Activated CD4-positive, alpha-beta T cell treated with anti-CD3 and anti-CD28 coated beads, Interleukin-2, amount 50 U/mL, for 1 hour (primary cell): ENCODE results near the gene TTC31.
"Not testable (repeated sequence)": the region's sequence is repeated elsewhere in the genome, so short reads cannot be mapped to it uniquely, and the experiment has no call there.

Source experiments
- DNase-seq: peaks from one replicate; pipeline ENCODE4 v3.0.0-alpha.2; 2020

TTC31 gene

DNA sequence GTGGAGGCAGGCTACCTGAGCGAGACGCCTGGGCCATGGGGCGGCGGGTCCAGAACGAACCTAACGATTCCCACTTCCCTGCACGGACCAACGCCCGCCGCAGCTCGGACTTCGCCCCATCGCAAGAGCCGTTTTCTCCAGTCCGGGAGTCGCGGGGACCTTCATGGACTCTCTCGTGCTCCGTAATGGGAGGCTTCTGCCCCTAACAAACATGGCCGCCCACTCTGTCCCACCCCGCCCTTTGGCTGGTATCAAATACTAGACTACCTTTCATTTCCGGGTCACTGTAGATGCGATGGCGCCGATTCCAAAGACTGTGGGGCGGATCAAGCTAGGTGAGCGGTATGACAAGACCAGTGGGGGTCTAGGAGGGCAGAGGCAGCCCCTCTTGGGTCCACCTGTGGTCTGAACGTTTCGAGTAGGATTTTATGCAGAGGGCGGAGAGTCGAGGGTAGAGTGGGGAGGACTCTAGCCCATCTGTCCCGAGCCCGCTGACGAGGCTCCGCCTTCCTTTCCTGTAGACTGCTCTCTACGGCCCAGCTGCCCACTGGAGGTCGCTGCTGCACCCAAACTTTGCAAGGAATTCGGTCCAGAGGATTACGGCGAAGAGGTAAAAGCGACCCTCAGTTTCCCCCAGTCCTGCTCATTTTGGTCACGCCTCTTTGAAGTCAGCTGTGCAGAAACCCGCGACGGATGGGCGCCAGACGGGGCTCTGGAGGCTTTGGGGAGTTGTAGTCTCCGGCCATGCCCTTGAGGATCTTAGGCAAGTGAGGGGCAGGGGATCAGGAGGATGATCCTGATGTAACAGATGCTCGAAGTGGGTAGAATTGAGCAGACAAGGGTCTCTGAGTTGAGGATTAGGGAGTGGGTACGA lies at the start of gene TTC31, which contains the start of gene CCDC142:
TSS of gene TTC31 (plus strand) at position 281 of the 874 bp plus-strand sequence. CDS start at position 296, 15 bp downstream.
TSS of gene CCDC142 (minus strand) at position 198 of the 874 bp plus-strand sequence. CDS start at position 37, 161 bp downstream.
- DNase-seq, result peak; percentile 91

DNA sequence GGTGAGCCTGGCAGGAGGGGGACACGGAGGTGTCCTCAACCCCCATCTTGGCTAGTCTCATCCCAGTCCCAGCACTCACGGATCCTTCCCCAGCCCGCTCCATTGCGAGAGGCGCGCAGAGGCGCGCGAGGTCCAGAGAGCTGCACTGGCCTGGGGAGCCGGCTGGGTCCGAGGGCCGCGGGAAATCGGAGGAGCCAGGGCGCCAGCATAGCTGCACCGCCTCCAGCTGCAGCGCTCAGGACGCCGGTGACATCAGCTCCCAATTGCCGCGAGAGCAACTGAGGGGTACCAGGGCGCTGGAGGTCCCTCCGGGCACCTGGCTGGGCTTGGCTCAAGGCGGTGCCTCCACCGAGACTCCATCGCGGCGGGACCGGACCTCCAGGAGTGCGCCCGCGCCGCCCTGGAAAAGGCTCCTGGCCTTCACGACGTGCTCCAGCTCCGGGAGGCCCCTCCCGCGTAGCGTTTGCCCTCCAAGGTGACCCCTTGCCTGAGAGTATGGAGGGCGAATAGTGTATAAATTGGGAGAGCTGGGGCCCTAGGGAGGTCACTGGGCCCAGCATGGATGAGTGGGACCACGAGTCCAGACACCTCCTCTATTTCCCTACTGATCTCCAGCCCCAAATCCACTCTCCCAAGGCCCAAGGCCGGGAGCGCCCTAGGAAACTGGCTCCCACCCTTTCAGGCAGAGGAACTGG lies 46.6 kb upstream of the TTC31 start:
- DNase-seq, result no peak

- no peak for DNase-seq
These were observed 45.8 kb upstream of the TTC31 start for GRCh38 chr2:74436848-74437695.

DNA sequence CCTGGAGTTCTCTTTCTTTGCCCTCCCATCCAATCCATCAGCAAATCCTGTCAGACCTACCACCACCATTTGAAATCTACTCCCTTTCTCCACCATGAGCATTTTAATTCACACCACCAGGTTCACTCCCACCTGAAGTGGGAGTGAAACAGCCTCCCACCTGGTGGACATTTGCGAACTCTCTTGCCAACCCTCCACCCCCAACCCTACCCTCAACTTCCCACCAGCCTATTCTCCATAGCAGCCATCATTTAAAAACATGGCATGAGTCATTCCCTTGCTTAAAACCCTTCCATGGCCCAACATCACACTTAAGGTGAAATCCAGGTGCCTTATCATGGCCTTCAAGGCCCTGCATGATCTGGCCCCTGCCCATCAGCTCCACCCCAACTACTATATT lies 44.6 kb upstream of the TTC31 start:
- no peak for DNase-seq

DNA sequence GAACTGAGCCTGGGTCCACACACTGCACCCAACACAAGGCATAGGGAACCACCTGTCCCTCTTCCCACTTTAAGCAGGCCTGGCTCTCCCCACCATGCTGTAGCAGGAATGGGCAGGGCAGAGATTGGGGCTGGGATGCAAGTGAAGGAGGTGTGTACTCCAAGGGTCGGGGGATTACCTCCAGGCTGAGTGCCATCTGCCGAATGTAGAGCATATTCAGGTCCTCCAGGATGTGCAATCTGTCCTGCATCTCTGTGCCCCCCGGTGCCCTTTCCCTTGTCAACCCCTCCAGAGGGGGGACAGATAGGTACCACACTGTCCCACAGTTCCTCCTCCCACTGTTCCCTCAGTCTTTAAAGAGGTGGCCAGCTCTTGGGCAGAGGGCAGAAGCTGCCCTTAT lies 43.5 kb upstream of the TTC31 start:
- DNase-seq, result no peak

DNA sequence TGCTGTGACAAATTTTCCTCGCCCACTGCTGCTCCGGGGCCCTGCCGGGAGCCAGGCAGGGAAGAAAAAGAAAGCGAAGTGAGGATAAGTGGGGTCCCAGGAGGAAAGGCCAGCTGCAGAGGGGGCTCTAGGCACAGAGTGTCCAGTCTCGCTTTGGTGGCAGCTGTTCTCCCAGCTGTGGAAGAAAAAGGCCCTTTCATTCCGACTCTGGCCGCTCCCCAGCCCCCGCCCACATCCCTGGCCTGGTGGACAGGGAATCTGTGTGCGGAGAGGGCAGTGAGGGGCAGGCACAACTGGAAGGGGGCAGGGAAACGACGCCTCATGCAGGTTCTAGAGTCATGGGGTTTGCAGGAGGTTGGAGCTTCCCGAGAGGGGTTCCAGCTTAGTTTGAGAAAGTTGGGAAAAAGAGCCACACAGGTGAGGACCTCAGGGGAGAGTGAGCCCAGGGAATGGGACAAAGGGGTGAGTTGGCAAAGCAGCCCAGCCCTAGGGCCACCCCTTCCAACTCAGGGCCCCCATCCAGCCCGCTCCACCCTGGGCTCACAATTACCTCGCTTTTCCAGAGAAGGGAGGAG lies 43.0 kb upstream of the TTC31 start:
- DNase-seq, result no peak

DNA sequence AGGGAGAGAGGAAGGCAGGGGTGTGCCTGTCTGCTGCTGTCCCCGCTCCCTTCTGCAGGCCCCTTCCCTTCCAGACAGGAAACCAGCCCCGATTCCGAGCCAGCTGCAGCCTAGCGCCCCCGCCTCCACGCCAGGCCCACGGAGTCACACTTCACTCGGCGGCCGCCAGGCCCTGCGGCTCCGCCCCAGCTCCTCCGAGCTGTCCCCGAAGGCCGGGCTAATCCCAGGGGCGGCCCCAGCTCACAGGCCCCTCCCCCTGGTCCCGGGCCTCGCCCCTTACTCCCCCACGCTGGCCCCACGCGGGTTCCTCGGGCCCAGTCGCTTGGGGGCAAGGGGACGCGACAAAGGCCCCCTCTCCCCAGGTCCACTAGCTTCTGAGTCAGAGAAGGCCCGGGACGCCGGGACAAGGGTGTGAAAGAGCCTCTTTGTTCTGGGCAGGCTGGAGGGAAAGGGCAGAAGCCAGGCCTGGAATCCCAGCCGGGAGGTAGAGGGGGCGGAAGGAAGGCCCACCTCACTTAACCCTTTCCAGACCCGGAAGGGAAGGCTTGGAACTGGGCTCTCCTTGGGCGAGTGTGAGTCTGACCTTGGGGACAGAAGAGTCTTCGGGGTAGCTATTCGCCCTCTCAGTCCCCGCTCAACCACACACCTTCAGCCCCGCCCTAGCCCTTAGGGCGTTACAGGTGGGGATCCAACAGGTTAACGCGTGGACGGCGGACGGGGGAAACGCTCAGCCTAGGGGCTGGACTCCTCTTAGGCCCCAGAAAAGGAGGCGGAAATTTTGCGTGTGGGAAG lies 42.3 kb upstream of the TTC31 start:
- DNase-seq, result peak; percentile 21

DNA sequence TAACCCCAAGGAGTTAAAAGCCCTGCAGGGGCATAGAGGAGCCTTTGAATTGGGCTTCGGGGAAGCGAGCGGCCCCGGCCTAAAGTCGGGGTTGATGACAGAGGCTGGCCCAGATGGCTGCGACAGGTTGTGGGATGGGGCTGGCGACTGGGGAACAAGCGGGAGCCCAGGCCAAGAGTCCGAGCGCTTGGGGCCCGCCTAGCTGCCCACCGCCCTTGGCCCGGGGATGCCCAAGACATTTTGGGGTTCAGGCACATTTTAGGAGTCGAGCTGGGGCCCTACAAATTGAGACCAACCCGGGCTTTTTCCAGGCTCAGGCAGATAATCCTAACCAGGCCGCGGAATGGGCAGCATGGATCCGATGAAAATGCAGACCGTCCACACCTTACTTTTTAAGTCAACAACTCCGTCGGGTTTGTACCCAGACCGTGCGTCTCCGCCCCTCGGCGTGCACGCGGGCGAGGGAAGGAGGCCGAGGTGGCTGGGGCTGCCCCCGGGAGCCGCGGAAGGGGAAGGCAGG lies 41.7 kb upstream of the TTC31 start:
- no peak for DNase-seq

- peak; percentile 18 for DNase-seq
These were observed 41.0 kb upstream of the TTC31 start, which contains the start of gene RTKN for GRCh38 chr2:74441690-74442482. RTKN (minus strand) TSS chr2:74441937; CDS start chr2:74441816, 121 bp downstream.

DNA sequence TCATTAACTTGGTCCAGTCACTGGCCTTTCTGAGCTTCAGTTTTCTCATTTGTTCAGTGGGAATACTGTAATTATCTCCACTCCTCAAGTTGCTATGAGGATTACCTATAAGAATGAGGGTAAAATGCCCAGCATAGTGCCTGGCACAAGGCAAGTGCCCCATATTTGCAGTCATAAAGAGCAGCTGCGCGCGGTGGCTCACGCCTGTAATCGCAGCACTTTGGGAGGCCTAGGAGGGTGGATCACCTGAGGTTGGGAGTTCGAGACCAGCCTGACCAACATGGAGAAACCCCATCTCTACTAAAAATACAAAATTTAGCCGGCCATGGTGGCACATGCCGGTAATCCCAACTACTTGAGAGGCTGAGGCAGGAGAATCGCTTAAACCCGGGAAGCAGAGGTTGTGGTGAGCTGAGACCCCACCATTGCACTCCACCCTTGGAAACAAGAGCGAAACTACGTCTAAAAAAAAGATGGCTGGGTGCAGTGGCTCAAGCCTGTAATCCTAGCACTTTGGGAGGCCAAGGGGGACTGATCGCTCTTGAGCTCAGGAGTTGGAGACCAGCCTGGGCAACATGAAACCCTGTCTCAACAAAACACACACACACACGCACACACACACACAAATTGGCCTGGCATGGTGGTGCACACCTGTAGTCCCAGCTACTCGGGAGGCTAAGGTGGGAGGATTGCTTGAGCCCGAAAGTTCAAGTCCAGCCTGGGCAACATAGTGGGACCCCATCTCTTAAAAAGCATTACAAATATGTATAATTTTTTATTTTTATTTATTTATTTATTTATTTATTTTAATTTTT lies 40.2 kb upstream of the TTC31 start:
- not testable (repeated sequence) for DNase-seq

DNA sequence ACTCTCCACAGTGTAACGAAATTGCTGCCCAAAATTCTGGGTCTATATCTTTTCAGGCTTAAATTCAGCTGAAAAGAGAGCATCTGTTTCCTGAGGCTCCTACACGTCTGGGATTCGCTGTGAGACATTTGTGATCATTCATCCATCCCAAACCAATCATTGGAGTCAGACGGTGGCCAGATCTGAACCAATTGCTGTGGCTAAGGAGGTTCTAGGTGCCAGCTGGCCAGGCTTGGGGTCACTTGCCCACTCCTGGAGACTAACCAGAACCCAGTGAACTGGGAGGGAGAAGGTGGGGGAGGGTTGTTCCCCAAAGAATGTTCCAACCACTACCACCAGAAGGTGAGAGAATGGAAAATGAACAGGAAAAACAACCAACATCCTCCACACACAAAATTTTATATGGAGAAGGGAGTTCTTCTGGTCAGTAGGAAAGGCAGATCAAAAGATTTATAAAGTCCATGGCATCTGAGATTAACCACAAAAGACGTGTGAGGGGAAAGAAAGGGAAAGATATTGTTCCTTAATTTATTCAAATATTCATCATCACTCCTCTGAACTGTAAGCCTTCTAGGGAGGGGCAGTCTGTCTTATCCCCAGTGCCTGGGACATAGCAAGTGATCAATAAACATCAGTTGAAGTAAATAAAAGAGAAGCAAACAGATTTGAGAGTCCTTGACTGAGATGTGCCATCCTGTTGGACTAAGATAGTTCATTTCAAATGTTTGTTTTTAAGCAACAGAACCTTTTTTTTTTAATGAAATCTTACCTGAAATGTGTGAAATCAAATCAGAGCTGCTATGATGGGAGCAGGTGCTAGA lies 38.2 kb upstream of the TTC31 start:
- no peak for DNase-seq

DNA sequence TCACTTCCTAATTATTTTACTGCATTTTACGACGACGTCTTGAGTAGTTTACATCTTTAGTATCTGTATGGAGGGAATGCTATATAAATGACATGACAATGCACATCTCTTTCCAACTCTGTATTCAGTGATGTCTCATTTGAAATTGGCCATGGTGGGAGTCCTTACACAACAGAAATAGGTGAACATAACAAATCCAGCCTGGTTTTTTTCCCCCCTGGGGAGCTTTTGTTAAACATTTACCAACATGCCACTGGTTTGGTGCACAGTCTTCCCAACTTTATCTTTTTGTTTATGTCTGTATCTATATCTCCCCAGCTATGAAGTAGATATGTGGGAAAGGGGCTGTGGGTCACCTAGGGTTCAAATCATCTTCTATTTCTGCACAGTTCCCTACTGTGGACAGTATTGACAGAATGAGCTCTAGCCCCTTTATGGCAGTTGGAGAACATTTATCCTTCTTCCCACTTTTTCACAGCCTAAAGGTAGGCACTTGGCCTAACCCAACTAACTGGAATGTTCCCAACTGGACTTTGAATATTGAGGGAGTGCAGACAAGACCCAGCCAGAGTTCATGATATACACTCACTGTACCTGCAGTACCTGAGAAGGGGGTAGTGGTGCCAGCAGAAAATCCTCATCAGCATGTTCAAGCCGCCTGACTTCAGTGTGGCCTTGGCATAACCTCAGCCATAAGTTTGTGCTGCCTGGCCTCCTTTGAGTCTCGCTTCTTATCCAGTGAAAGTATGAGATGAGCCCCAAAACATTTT lies 35.5 kb upstream of the TTC31 start:
- DNase-seq, result no peak

DNA sequence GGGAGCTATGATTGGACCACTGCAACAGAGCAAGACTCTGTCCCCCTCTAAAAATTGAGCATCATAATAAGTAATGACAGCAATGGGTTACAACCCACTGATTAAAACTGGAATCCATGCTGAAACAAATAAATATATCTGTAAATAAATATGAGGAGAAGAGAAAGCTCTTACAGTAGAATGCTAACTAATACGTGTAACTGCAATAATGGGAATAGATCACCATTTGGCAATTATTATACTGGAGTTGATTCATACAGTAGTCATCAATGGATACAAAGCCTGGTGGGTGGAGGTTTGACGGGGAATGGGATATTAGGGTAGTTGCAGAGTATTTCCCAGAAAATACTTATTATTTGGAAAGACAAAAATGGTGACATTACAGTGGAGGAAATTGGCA lies 34.1 kb upstream of the TTC31 start:
- no peak for DNase-seq

DNA sequence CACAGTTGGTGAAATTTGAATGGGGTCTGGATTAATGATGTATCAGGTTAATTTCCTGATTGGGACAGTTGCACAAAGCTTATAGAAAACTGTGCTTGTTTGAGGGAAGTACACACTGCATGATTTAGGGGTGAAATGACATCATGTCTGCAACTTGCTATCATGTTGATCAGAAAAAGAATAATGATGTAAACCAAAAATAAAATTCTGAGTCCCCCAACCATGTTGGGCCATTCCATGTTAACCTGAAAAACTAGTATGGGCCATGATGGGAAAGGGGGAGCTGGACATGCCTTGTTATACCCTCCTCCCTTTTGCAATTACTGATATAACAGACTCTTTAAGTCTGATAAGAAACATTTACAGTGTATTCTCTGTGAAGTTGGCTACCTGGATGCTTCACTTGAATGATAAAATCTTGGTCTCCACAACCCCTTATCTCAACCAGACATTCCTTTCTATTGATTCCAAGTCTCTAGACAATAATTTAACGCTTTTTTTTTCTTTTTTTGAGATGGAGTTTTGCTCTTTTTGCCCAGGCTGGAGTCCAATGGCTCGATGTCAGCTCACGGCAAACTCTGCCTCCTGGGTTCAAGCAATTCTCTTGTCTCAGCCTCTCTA lies 32.2 kb upstream of the TTC31 start:
- no peak for DNase-seq

DNA sequence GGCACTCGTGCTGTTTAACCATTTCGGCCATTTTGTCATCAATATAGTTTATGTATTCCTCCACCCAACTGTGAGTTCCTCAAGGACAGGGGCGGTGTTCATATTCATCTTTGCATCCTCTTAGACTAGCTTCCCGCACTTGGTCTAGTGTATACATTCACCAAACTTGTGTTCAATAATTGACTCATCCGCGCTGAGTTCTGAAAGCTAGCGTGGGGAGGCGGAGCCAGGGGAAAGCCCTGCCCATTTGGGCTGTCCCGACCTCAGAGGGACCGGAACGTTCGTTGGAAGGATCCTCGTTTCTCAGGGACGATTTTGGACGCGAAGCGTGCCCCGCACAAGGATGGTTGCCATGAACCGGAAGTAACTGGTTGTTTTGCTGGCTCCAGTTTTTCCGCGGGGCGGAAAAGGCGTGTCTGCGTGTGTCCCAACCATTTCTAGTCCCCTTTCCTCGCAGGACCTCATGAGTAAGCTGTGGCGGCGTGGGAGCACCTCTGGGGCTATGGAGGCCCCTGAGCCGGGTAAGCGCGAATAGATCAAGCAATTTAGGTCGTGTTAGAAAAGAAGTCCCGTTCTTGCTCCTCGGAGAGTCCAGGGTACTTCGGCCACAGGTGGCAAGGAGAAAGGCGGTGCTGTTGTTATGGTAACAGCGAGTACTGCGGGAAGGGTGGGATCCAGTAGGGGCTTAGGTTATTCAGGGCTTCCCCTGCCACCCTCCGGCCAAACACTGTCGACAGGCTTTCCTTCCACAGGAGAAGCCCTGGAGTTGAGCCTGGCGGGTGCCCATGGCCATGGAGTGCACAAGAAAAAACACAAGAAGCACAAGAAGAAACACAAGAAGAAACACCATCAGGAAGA lies 28.0 kb upstream of the TTC31 start, which contains the start of gene INO80B:
TSS of gene INO80B (plus strand) at position 434 of the 858 bp plus-strand sequence. CDS start at position 464, 30 bp downstream.
- DNase-seq, result peak; percentile 96

DNA sequence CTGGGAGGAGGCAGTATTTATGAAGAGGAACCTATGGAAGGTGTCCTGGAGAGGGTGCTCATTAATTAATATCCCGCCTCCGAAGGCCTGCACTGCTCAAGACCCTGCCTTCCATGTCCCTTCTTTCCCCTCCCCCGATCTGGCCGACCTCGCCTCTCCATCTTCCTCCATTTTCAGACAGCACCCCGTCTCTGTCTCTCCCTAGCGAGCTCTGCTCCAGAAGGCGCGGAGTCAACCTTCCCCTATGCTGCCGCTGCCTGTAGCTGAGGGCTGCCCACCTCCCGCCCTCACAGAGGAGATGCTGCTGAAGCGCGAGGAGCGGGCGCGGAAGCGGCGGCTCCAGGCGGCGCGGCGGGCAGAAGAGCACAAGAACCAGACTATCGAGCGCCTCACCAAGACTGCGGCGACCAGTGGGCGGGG lies 25.7 kb upstream of the TTC31 start:
- DNase-seq, result no peak
